Neural cell (in vitro differentiated cells): ENCODE results near the gene CCL27.

Source experiments
- CTCF ChIP-seq: fragments of 450-650 bp; IDR thresholded peaks from 2 replicates; pipeline ENCODE4 v1.5.1; 2014; ENCODE audit warnings: antibody characterized with exemption, mild to moderate bottlenecking, moderate library complexity; ENCODE audit not compliant: poor library complexity, severe bottlenecking
- EP300 ChIP-seq: fragments of 450-650 bp; conservative IDR thresholded peaks from 2 replicates; pipeline ENCODE4 v1.6.1; 2014; ENCODE audit warnings: antibody characterized with exemption, mild to moderate bottlenecking, moderate library complexity; ENCODE audit not compliant: poor library complexity, severe bottlenecking
- EZH2 ChIP-seq: fragments of 200-600, 300-800 bp; shearing (Covaris generic), sonication (generic); IDR thresholded peaks from 2 replicates; pipeline ENCODE4 v1.6.1; 2014; ENCODE audit warnings: antibody characterized with exemption, low read length, borderline replicate concordance, mild to moderate bottlenecking; ENCODE audit not compliant: insufficient read depth, poor library complexity, severe bottlenecking
- MXI1 ChIP-seq: fragments of 450-650 bp; conservative IDR thresholded peaks from 2 replicates; pipeline ENCODE4 v1.6.1; 2014; ENCODE audit warnings: antibody characterized with exemption, mild to moderate bottlenecking; ENCODE audit not compliant: poor library complexity, severe bottlenecking
- POLR2AphosphoS5 ChIP-seq: IDR thresholded peaks from 2 replicates; pipeline ENCODE4 v1.6.1; 2012
- RAD21 ChIP-seq: fragments of 450-650 bp; conservative IDR thresholded peaks from 2 replicates; pipeline ENCODE4 v1.6.1; 2014; ENCODE audit warnings: antibody characterized with exemption, mild to moderate bottlenecking, moderate library complexity
- REST ChIP-seq: IDR thresholded peaks from 2 replicates; pipeline ENCODE4 v1.6.1; 2012; ENCODE audit warnings: borderline replicate concordance
- TAF1 ChIP-seq: IDR thresholded peaks from 2 replicates; pipeline ENCODE4 v1.6.1; 2012; ENCODE audit warnings: low read depth

- TF ChIP-seq CTCF = no peak
- TF ChIP-seq POLR2AphosphoS5 = no peak
- no peak for TF ChIP-seq EZH2
- TF ChIP-seq RAD21 = no peak
- TF ChIP-seq MXI1 = no peak
- TF ChIP-seq EP300 = no peak
- TF ChIP-seq TAF1 = no peak
- TF ChIP-seq REST = no peak
Observed at GRCh38 chr9:34687276-34688030, 25.0 kb upstream of the CCL27 start.
